ENCODE measurements around the gene MNT.
A peak's percentile ranks its signal among the peaks of the same experiment; 100 is the strongest.

MNT gene

GRCh38 chr17:2362416-2362815, 38.4 kb downstream of the MNT start:
- DNase-seq, result no peak

GRCh38 chr17:2362016-2362415, 38.8 kb downstream of the MNT start:
- no peak for DNase-seq

GRCh38 chr17:2361010-2361760, 39.7 kb downstream of the MNT start:
- DNase-seq, result no peak

- no peak for DNase-seq
Observed at GRCh38 chr17:2357931-2358434, 42.9 kb downstream of the MNT start.

GRCh38 chr17:2357237-2357636, 43.6 kb downstream of the MNT start:
- DNase-seq, result no peak

- DNase-seq, result no peak
Observed at GRCh38 chr17:2354311-2354710, 46.5 kb downstream of the MNT start.

- DNase-seq, result no peak
Observed at GRCh38 chr17:2351269-2351668, 49.6 kb downstream of the MNT start.

GRCh38 chr17:2347805-2348685, 52.8 kb downstream of the MNT start:
- no peak for DNase-seq

- DNase-seq, result no peak
Observed at GRCh38 chr17:2346475-2346874, 54.4 kb downstream of the MNT start.

- DNase-seq, result no peak
Observed at GRCh38 chr17:2344528-2344927, 56.3 kb downstream of the MNT start.

GRCh38 chr17:2343421-2343820, 57.4 kb downstream of the MNT start:
- DNase-seq, result peak; percentile 67

- no peak for DNase-seq
Observed at GRCh38 chr17:2338315-2338657, 62.6 kb downstream of the MNT start.

GRCh38 chr17:2337544-2338314, 63.1 kb downstream of the MNT start:
- DNase-seq, result peak; percentile 80

GRCh38 chr17:2336852-2337543, 63.9 kb downstream of the MNT start, which contains the start of gene SGSM2:
Gene SGSM2 (plus strand): TSS chr17:2337501. CDS start chr17:2337689, 188 bp downstream.
- DNase-seq, result peak; percentile 85

- DNase-seq, result peak; percentile 95
Observed at GRCh38 chr17:2336215-2336851, 64.5 kb downstream of the MNT start, which contains the start of gene TSR1. Gene TSR1 (minus strand): TSS chr17:2336457. CDS start chr17:2336427, 30 bp downstream.

- no peak for DNase-seq
Observed at GRCh38 chr17:2335726-2336214, 65.1 kb downstream of the MNT start.

Data from activated CD8-positive, alpha-beta memory T cell treated with anti-CD3 and anti-CD28 coated beads for 24 hours (primary cell).